Calu3 (cell line): Measurements from ENCODE around the gene TAL1. TPM values are rescaled to one million over a fixed set of nuclear protein-coding genes. Genes with fewer than 3 reads are reported as not detected.
"Not testable (repeated sequence)": the region's sequence is repeated elsewhere in the genome, so short reads cannot be mapped to it uniquely, and the experiment has no call there.

Experiments
- BruUV-seq: library from RNA; stranded (reverse); fragments of 400-500 nt; replicated peaks from 2 replicates; lab custom pipeline; 2021; lab: Mats Ljungman, UMichigan
- CTCF ChIA-PET: fragments of 300-600 bp; sonication (Branson Sonifier 250); formaldehyde crosslinking; loops from one replicate; lab custom pipeline; 2022; ENCODE audit warnings: antibody characterized with exemption; lab: Charles Lee
- DNase-seq: peaks from one replicate; pipeline ENCODE4 v3.0.0; 2022
- H3K27ac Mint-ChIP-seq: one replicate; pipeline ENCODE4 v1.8.0; 2022; ENCODE audit warnings: mixed read lengths; ENCODE audit not compliant: unreplicated experiment
- H3K27me3 Mint-ChIP-seq: one replicate; pipeline ENCODE4 v1.8.0; 2022; ENCODE audit warnings: mixed read lengths; ENCODE audit not compliant: unreplicated experiment
- H3K36me3 Mint-ChIP-seq: one replicate; pipeline ENCODE4 v1.8.0; 2022; ENCODE audit warnings: mild to moderate bottlenecking, moderate library complexity, mixed read lengths; ENCODE audit not compliant: insufficient read depth, unreplicated experiment
- H3K4me1 Mint-ChIP-seq: one replicate; pipeline ENCODE4 v1.8.0; 2022; ENCODE audit warnings: mild to moderate bottlenecking, low read depth, mixed read lengths; ENCODE audit not compliant: unreplicated experiment
- H3K4me3 Mint-ChIP-seq: one replicate; pipeline ENCODE4 v1.8.0; 2022; ENCODE audit warnings: mild to moderate bottlenecking, low read depth, moderate library complexity, mixed read lengths; ENCODE audit not compliant: unreplicated experiment
- H3K9me3 Mint-ChIP-seq: one replicate; pipeline ENCODE4 v1.8.0; 2022; ENCODE audit warnings: low read depth, mixed read lengths; ENCODE audit not compliant: unreplicated experiment
- CTCF ChIP-seq: fragments of 200-600 bp; IDR thresholded peaks from one replicate; pipeline ENCODE4 v1.8.0; 2022; ENCODE audit warnings: antibody characterized with exemption; ENCODE audit not compliant: unreplicated experiment
- intact Hi-C: fragments of 100-400 bp; cut with micrococcal nuclease; formaldehyde crosslinking; loops from one replicate; pipeline ENCODE4 v1.10.0; 2022; ENCODE audit not compliant: unreplicated experiment
- total RNA-seq: library from RNA; stranded (reverse); gene quantifications from 2 replicates; pipeline ENCODE4 v1.2.3, GENCODE V29; 2022

TAL1 gene
- total RNA-seq, 1 experiment from 2014 or later = not detected

DNA sequence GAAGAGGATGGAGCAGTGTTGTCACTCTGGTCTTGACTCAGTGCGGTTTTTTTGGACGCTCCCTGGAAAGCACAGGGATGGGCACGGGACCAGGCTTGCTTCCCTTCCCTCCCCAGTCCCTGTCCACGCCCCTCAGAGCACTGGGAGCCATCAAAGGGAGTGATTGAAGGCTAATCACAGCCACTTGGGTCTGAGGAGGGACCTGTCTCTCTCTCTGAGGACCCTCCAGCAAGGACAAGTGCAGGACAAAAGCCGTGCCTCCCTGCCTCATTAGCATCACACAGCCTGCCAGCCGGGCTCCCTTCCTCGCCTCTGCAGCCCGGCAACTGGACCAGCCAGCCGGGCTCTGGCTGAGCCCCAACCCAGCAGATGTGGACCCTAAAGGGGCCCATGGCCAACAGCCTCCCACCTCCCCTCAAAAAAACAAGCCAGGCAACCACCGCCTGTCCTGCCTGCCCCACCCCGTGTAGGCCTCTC, 23.6 kb downstream of the TAL1 start:
- BruUV-seq = no TSS peak
- Mint-ChIP-seq H3K4me1 (peaks cover 9% of the 10 kb centered on the region), H3K36me3 (no peaks in the 10 kb centered on the region), H3K9me3 (no peaks in the 10 kb centered on the region), H3K4me3 (no peak overlapping the region), H3K27me3 (peaks cover 35% of the 10 kb centered on the region), H3K27ac (no peak overlapping the region)
- no peak for TF ChIP-seq CTCF
- CTCF ChIA-PET = no interaction called here
- DNase-seq = no peak
- intact Hi-C loops = no loop called here

- H3K27ac Mint-ChIP-seq = no peak overlapping the region
- H3K9me3 Mint-ChIP-seq = no peaks in the 10 kb centered on the region
- intact Hi-C loops = no loop called here
- H3K27me3 Mint-ChIP-seq = peaks cover 39% of the 10 kb centered on the region
- H3K36me3 Mint-ChIP-seq = no peaks in the 10 kb centered on the region
- DNase-seq = no peak
- BruUV-seq = no TSS peak
- CTCF ChIA-PET = no interaction called here
- no peak overlapping the region for H3K4me3 Mint-ChIP-seq
- no peak for TF ChIP-seq CTCF
- peaks cover 9% of the 10 kb centered on the region for H3K4me1 Mint-ChIP-seq
Measured at GRCh38 chr1:47207803-47208373, 24.1 kb downstream of the TAL1 start.

DNA sequence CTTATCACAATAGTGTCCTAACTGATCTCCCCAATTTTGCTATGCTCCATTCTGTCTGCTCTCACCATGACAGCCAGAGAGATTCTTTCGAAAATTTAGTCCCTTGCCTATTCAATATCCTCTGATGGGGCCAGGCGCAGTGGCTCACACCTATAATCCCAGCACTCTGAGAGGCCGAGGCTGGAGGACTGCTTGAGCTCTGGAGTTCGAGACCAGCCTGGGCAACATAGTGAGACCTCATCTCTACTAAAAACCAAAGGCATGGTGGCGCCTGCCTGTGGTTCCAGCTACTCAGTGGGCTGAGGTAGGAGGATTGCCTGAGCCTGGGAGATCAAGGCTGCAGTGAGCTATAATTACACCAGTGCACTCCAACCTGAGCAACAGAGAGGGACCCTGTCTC, 26.1 kb downstream of the TAL1 start:
- Mint-ChIP-seq H3K36me3 (no peaks in the 10 kb centered on the region), H3K27me3 (peaks cover 39% of the 10 kb centered on the region), H3K4me3 (no peak overlapping the region), H3K9me3 (no peaks in the 10 kb centered on the region), H3K4me1 (peaks cover 9% of the 10 kb centered on the region), H3K27ac (no peak overlapping the region)
- no peak for TF ChIP-seq CTCF
- CTCF ChIA-PET = no interaction called here
- BruUV-seq = no TSS peak
- no peak for DNase-seq
- intact Hi-C loops = no loop called here

GRCh38 chr1:47203504-47203903, 28.5 kb downstream of the TAL1 start:
- H3K4me1 Mint-ChIP-seq, H3K4me3 Mint-ChIP-seq, DNase-seq, H3K27ac Mint-ChIP-seq, intact Hi-C loops, BruUV-seq, H3K36me3 Mint-ChIP-seq, H3K9me3 Mint-ChIP-seq: not testable (repeated sequence)
- H3K27me3 Mint-ChIP-seq = peaks cover 51% of the 10 kb centered on the region
- CTCF ChIA-PET = interaction anchor here (0.6 kb wide), 1 partner anchor 81 kb away, joined by 4 read pairs; no protein-coding TSS in a partner anchor

DNA sequence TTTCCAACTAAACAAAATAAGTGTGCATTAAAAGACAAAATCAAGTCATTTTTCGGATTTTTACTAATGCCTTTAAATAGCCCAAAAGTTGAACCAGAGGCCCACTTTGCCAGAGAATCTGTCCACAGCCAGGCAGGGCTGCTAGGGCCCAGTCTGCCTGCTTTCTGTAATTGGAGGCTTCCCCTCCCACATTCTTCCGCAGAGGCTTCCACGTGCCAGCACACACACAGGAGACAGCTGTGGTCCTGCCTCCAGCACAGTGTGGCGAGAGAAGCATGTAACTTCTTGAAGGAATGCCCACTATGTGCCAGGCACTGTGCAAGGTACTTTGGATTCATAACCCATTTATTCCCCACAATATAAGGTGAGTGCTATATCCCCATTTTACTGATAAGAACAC, 30.8 kb downstream of the TAL1 start:
- CTCF ChIA-PET = no interaction called here
- H3K4me1 Mint-ChIP-seq = no peaks in the 10 kb centered on the region

More for the DNA sequence above, 30.8 kb downstream of the TAL1 start:
- Mint-ChIP-seq H3K9me3 (no peaks in the 10 kb centered on the region), H3K4me3 (no peak overlapping the region), H3K27ac (no peak overlapping the region), H3K36me3 (no peaks in the 10 kb centered on the region), H3K27me3 (peaks cover 53% of the 10 kb centered on the region)
- BruUV-seq = no TSS peak
- no peak for DNase-seq
- intact Hi-C loops = no loop called here
- TF ChIP-seq CTCF = no peak
